ENCODE data around the gene TBC1D14.

The TBC1D14 gene

GRCh38 chr4:7052923-7053715, 143.5 kb downstream of the TBC1D14 start:
- H3K9me3 ChIP-seq (ENCODE audit: insufficient read depth, low read length) = no peaks in the 10 kb centered on the region
- no peak overlapping the region for H3K4me3 ChIP-seq (ENCODE audit: insufficient read length, low read depth)
- peaks cover 4% of the 10 kb centered on the region for H3K4me1 ChIP-seq (ENCODE audit: insufficient read depth, insufficient read length)
- DNase-seq (ENCODE audit: low read depth, low spot score) = no peak
- H3K9ac ChIP-seq (ENCODE audit: insufficient read length, low read depth) = no peak overlapping the region
- no peak for TF ChIP-seq YY1 (IDR thresholded peaks at IDR 0.05; ENCODE audit: insufficient read depth, insufficient read length)
- no peak for TF ChIP-seq SUZ12 (IDR thresholded peaks at IDR 0.05; ENCODE audit: extremely low read depth, insufficient read depth, insufficient read length)
- no peak for TF ChIP-seq ZNF274 (IDR thresholded peaks at IDR 0.05; ENCODE audit: low read depth, low read length)
- peaks cover 53% of the 10 kb centered on the region for H3K36me3 ChIP-seq (ENCODE audit: insufficient read depth, insufficient read length, low read length)
- H3K27me3 ChIP-seq (ENCODE audit: insufficient read depth, insufficient read length) = no peaks in the 10 kb centered on the region

GRCh38 chr4:7054106-7054880, 144.7 kb downstream of the TBC1D14 start:
- peaks cover 61% of the 10 kb centered on the region for H3K36me3 ChIP-seq (ENCODE audit: insufficient read depth, insufficient read length, low read length)
- no peaks in the 10 kb centered on the region for H3K27me3 ChIP-seq (ENCODE audit: insufficient read depth, insufficient read length)
- TF ChIP-seq YY1 (IDR thresholded peaks at IDR 0.05; ENCODE audit: insufficient read depth, insufficient read length) = no peak
- TF ChIP-seq SUZ12 (IDR thresholded peaks at IDR 0.05; ENCODE audit: extremely low read depth, insufficient read depth, insufficient read length) = no peak
- no peak for TF ChIP-seq ZNF274 (IDR thresholded peaks at IDR 0.05; ENCODE audit: low read depth, low read length)
- peak overlapping the region; percentile 2 for H3K9ac ChIP-seq (ENCODE audit: insufficient read length, low read depth)
- H3K4me3 ChIP-seq (ENCODE audit: insufficient read length, low read depth) = no peak overlapping the region
- peaks cover 4% of the 10 kb centered on the region for H3K4me1 ChIP-seq (ENCODE audit: insufficient read depth, insufficient read length)
- no peaks in the 10 kb centered on the region for H3K9me3 ChIP-seq (ENCODE audit: insufficient read depth, low read length)
- no peak for DNase-seq (ENCODE audit: low read depth, low spot score)

GRCh38 chr4:7055111-7055989, 145.7 kb downstream of the TBC1D14 start:
- no peak for DNase-seq (ENCODE audit: low read depth, low spot score)
- no peaks in the 10 kb centered on the region for H3K9me3 ChIP-seq (ENCODE audit: insufficient read depth, low read length)
- no peak for TF ChIP-seq ZNF274 (IDR thresholded peaks at IDR 0.05; ENCODE audit: low read depth, low read length)
- no peak for TF ChIP-seq YY1 (IDR thresholded peaks at IDR 0.05; ENCODE audit: insufficient read depth, insufficient read length)
- TF ChIP-seq SUZ12 (IDR thresholded peaks at IDR 0.05; ENCODE audit: extremely low read depth, insufficient read depth, insufficient read length) = no peak
- peaks cover 4% of the 10 kb centered on the region for H3K4me1 ChIP-seq (ENCODE audit: insufficient read depth, insufficient read length)
- no peak overlapping the region for H3K4me3 ChIP-seq (ENCODE audit: insufficient read length, low read depth)
- no peaks in the 10 kb centered on the region for H3K27me3 ChIP-seq (ENCODE audit: insufficient read depth, insufficient read length)
- H3K9ac ChIP-seq (ENCODE audit: insufficient read length, low read depth) = no peak overlapping the region
- peaks cover 70% of the 10 kb centered on the region for H3K36me3 ChIP-seq (ENCODE audit: insufficient read depth, insufficient read length, low read length)

GRCh38 chr4:7055990-7056325, 146.3 kb downstream of the TBC1D14 start:
- no peaks in the 10 kb centered on the region for H3K27me3 ChIP-seq (ENCODE audit: insufficient read depth, insufficient read length)
- H3K36me3 ChIP-seq (ENCODE audit: insufficient read depth, insufficient read length, low read length) = peaks cover 74% of the 10 kb centered on the region
- no peak overlapping the region for H3K9ac ChIP-seq (ENCODE audit: insufficient read length, low read depth)
- peaks cover 4% of the 10 kb centered on the region for H3K4me1 ChIP-seq (ENCODE audit: insufficient read depth, insufficient read length)
- H3K4me3 ChIP-seq (ENCODE audit: insufficient read length, low read depth) = no peak overlapping the region
- no peak for DNase-seq (ENCODE audit: low read depth, low spot score)
- TF ChIP-seq YY1 (IDR thresholded peaks at IDR 0.05; ENCODE audit: insufficient read depth, insufficient read length) = no peak
- TF ChIP-seq ZNF274 (IDR thresholded peaks at IDR 0.05; ENCODE audit: low read depth, low read length) = no peak
- no peak for TF ChIP-seq SUZ12 (IDR thresholded peaks at IDR 0.05; ENCODE audit: extremely low read depth, insufficient read depth, insufficient read length)
- H3K9me3 ChIP-seq (ENCODE audit: insufficient read depth, low read length) = no peaks in the 10 kb centered on the region

- Histone ChIP-seq H3K4me3 (ENCODE audit: insufficient read length, low read depth) (no peak overlapping the region), H3K9ac (ENCODE audit: insufficient read length, low read depth) (no peak overlapping the region), H3K9me3 (ENCODE audit: insufficient read depth, low read length) (no peaks in the 10 kb centered on the region), H3K36me3 (ENCODE audit: insufficient read depth, insufficient read length, low read length) (peaks cover 82% of the 10 kb centered on the region), H3K27me3 (ENCODE audit: insufficient read depth, insufficient read length) (no peaks in the 10 kb centered on the region), H3K4me1 (ENCODE audit: insufficient read depth, insufficient read length) (no peaks in the 10 kb centered on the region)
- DNase-seq (ENCODE audit: low read depth, low spot score) = no peak
- TF ChIP-seq ZNF274 (IDR thresholded peaks at IDR 0.05; ENCODE audit: low read depth, low read length) = no peak
- TF ChIP-seq YY1 (IDR thresholded peaks at IDR 0.05; ENCODE audit: insufficient read depth, insufficient read length) = no peak
- TF ChIP-seq SUZ12 (IDR thresholded peaks at IDR 0.05; ENCODE audit: extremely low read depth, insufficient read depth, insufficient read length) = no peak
Measured at GRCh38 chr4:7058792-7059191, 149.2 kb downstream of the TBC1D14 start.

GRCh38 chr4:7059662-7060061, 150.0 kb downstream of the TBC1D14 start:
- Histone ChIP-seq H3K9me3 (ENCODE audit: insufficient read depth, low read length) (no peaks in the 10 kb centered on the region), H3K4me1 (ENCODE audit: insufficient read depth, insufficient read length) (no peaks in the 10 kb centered on the region), H3K27me3 (ENCODE audit: insufficient read depth, insufficient read length) (no peaks in the 10 kb centered on the region), H3K4me3 (ENCODE audit: insufficient read length, low read depth) (no peak overlapping the region), H3K9ac (ENCODE audit: insufficient read length, low read depth) (no peak overlapping the region), H3K36me3 (ENCODE audit: insufficient read depth, insufficient read length, low read length) (peaks cover 82% of the 10 kb centered on the region)
- TF ChIP-seq ZNF274 (IDR thresholded peaks at IDR 0.05; ENCODE audit: low read depth, low read length) (no peak), YY1 (IDR thresholded peaks at IDR 0.05; ENCODE audit: insufficient read depth, insufficient read length) (no peak), SUZ12 (IDR thresholded peaks at IDR 0.05; ENCODE audit: extremely low read depth, insufficient read depth, insufficient read length) (no peak)
- no peak for DNase-seq (ENCODE audit: low read depth, low spot score)
